CD4-positive, alpha-beta T cell (primary cell): ENCODE results near the gene SOWAHA. TPM values are rescaled to one million over a fixed set of nuclear protein-coding genes. Genes with fewer than 3 reads are reported as not detected.

Experiments
- ATAC-seq: fragments of 200-7000 bp; cut with Tn5 transposase; one replicate; pipeline ENCODE4 v1.10.0; 2022; ENCODE audit warnings: mild to moderate bottlenecking; ENCODE audit not compliant: poor library complexity
- CTCF ChIA-PET: fragments of 350-600 bp; sonication (Branson Sonifier 250); formaldehyde crosslinking; loops from one replicate; lab custom pipeline; 2021; ENCODE audit warnings: antibody characterized with exemption, inconsistent platforms; lab: Charles Lee
- POLR2A ChIA-PET: fragments of 350-600 bp; sonication (Branson Sonifier 250); formaldehyde crosslinking; loops from one replicate; lab custom pipeline; 2021; ENCODE audit warnings: antibody characterized with exemption, inconsistent platforms; lab: Charles Lee
- DNase-seq, 14 experiments: peaks; one replicate each; pipeline ENCODE4 v3.0.0-alpha.2; 2013 to 2020; ENCODE audit warnings: mixed read lengths in 2 of 14
- H3K27ac ChIP-seq, 2 donors: one replicate each; pipeline versions ENCODE4 v1.5.1 to v1.7.0; 2013; ENCODE audit warnings: low read length in 2 of 2, low read depth in 1 of 2, mild to moderate bottlenecking in 1 of 2
- H3K27me3 ChIP-seq, 2 experiments: 1 replicate in 1 of 2; 2 replicates in 1 of 2; pipeline versions ENCODE4 v1.6.1 to v1.7.0; 2013; ENCODE audit warnings: low read length in 2 of 2, control low read depth in 1 of 2, mild to moderate bottlenecking in 1 of 2, moderate library complexity in 1 of 2; ENCODE audit not compliant: insufficient read depth in 2 of 2, control insufficient read depth in 1 of 2
- H3K36me3 ChIP-seq: one replicate; pipeline ENCODE4 v1.6.1; 2013; ENCODE audit warnings: low read length, control low read depth; ENCODE audit not compliant: insufficient read depth
- H3K4me1 ChIP-seq: one replicate; pipeline ENCODE4 v1.6.1; 2013; ENCODE audit warnings: low read length, control low read depth; ENCODE audit not compliant: insufficient read depth
- H3K4me3 ChIP-seq: one replicate; pipeline ENCODE4 v1.5.1; 2013; ENCODE audit warnings: mild to moderate bottlenecking, low read length, moderate library complexity
- H3K9me3 ChIP-seq, 2 experiments: 1 replicate in 1 of 2; 2 replicates in 1 of 2; pipeline versions ENCODE4 v1.6.1 to v1.7.0; 2013; ENCODE audit warnings: low read length in 2 of 2, mild to moderate bottlenecking in 2 of 2, control low read depth in 1 of 2, moderate library complexity in 1 of 2; ENCODE audit not compliant: control insufficient read depth in 1 of 2, insufficient read depth in 1 of 2
- H3K27ac Mint-ChIP-seq: one replicate; pipeline ENCODE4 v1.8.0; 2020; ENCODE audit warnings: mixed read lengths
- H3K27me3 Mint-ChIP-seq: one replicate; pipeline ENCODE4 v1.8.0; 2021; ENCODE audit warnings: mixed read lengths
- H3K36me3 Mint-ChIP-seq: one replicate; pipeline ENCODE4 v1.8.0; 2021; ENCODE audit warnings: low read depth, mixed read lengths
- H3K4me1 Mint-ChIP-seq: one replicate; pipeline ENCODE4 v1.8.0; 2021; ENCODE audit warnings: low read depth, mixed read lengths
- H3K4me3 Mint-ChIP-seq: one replicate; pipeline ENCODE4 v1.8.0; 2020; ENCODE audit warnings: mild to moderate bottlenecking, mixed read lengths
- H3K9me3 Mint-ChIP-seq: one replicate; pipeline ENCODE4 v1.8.0; 2020; ENCODE audit warnings: mixed read lengths
- intact Hi-C, 2 experiments: fragments of 100-400 bp; cut with DNase I in 1 of 2; cut with micrococcal nuclease in 1 of 2; formaldehyde crosslinking; loops; one replicate each; pipeline versions ENCODE4 v1.15.1 to v1.9.0; 2023 to 2025; cut with DNase I, micrococcal nuclease
- polyA plus RNA-seq, 2 donors: library from polyadenylated mRNA; unstranded; fragments of 120-200 nt; gene quantifications; one replicate each; pipeline ENCODE4 v1.2.1, GENCODE V29; 2013
- total RNA-seq, 174 experiments: library from RNA in 2 of 174; stranded (reverse) in 2 of 174; gene quantifications; one replicate each; pipeline ENCODE4 v1.2.3 and lab custom pipeline; 2021 to 2026
- TF ChIP-seq, protein P1 (sequence below): fragments of 200-600 bp; IDR thresholded peaks from one replicate; pipeline ENCODE4 v1.8.0; 2022; ENCODE audit warnings: antibody characterized with exemption, mild to moderate bottlenecking

SOWAHA gene
- total RNA-seq: not detected
- not detected for polyA plus RNA-seq (2013, experiment 1 of 2)
- polyA plus RNA-seq (2013, experiment 2 of 2): 0.01 TPM
- total RNA-seq (lab: John Stamatoyannopoulos, UW): 0 to 0.23 (median 0) reads per million in 172 experiments

DNA sequence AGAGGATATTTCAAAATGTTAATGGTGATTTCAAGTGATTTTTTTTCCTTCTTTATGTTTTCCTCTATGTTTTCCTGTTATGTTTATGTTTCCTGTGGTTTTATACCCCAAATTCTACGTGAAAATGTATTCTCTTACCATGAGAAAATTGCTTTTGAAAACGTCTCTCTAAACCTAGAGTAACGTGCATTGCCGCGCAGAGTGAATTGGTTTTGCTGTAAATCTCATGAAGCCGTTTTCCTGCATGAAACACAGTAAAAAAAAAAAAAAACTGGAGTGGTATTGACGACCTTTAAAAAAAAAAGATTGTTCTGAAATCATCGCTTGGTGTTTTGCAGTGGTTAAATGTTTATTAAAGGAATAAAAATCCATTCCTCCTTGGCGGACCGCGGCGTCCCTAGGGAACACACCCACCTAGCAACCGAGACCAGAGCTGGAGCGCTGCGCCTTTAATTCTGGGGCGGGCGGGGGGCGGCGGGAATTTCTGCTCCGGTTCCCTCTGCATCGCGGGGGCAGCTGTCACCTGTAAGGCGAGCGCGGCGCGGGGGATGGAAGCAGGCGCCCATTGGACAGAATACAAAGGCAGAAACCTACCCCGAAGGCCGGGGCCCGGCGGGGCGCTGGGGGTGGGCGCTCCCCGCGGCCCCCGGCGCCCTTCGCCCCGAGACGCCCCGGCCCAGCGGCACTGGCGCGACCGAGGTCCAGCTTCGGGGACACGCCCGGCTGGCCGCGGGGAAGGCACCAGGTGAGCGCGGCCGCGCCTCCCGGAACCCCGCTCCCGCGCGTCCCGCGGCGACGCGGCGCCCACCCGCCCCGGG, at the start of gene SOWAHA:
SOWAHA (plus strand) TSS at position 522 of the 818 bp plus-strand sequence. CDS start 320 bp downstream, outside the sequence.
- ChIA-PET CTCF (interaction anchor here (0.9 kb wide), 1 partner anchor 11 kb away, joined by 3 read pairs; no protein-coding TSS in a partner anchor), POLR2A (interaction anchor here (1.0 to 1.6 kb wide), 3 partner anchors 17 to 256 kb away, joined by 4 to 6 read pairs (median 5); partner anchors contain the start of genes KIF3A and RAD50)
- Histone ChIP-seq H3K36me3 (no peaks in the 10 kb centered on the region), H3K27ac (no peak within 1 kb of the TSS), H3K4me1 (peaks cover 16% of the 10 kb centered on the region), H3K9me3 (no peaks in the 10 kb centered on the region), H3K4me3 (peak within 1 kb of the TSS; percentile 26), H3K27me3 (peaks cover 23 to 47% of the 10 kb centered on the region in 2 experiments)
- Mint-ChIP-seq H3K4me3 (peak within 1 kb of the TSS; percentile 88), H3K27ac (no peak within 1 kb of the TSS), H3K36me3 (no peaks in the 10 kb centered on the region), H3K4me1 (peaks cover 16% of the 10 kb centered on the region), H3K27me3 (peaks cover 58% of the 10 kb centered on the region), H3K9me3 (no peaks in the 10 kb centered on the region)
- DNase-seq: peak in 2 of 14 experiments; percentile 31 to 32
- TF ChIP-seq, protein P1, sequence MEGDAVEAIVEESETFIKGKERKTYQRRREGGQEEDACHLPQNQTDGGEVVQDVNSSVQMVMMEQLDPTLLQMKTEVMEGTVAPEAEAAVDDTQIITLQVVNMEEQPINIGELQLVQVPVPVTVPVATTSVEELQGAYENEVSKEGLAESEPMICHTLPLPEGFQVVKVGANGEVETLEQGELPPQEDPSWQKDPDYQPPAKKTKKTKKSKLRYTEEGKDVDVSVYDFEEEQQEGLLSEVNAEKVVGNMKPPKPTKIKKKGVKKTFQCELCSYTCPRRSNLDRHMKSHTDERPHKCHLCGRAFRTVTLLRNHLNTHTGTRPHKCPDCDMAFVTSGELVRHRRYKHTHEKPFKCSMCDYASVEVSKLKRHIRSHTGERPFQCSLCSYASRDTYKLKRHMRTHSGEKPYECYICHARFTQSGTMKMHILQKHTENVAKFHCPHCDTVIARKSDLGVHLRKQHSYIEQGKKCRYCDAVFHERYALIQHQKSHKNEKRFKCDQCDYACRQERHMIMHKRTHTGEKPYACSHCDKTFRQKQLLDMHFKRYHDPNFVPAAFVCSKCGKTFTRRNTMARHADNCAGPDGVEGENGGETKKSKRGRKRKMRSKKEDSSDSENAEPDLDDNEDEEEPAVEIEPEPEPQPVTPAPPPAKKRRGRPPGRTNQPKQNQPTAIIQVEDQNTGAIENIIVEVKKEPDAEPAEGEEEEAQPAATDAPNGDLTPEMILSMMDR: no peak
- ATAC-seq: peak; percentile 42
- intact Hi-C loops: no loop called here

DNA sequence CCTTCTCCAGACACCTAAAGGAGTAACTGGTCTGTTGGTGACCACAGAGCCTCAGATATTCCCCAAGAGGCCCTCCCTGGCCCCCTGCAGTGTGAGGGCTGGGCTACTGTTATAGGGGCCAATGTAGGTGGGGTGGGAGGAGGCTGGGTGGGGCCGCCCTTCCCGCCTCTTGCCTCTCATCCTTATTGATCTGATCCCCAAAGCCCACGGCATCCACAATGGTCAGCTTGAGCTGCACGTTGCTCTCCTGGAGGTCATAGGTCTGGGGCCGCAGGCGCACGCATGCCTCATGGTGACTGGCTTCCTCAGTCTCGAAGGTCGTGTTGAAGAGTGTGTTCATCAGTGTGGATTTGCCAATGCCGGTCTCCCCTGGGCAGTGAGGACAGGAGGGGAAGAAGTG, 49.1 kb upstream of the SOWAHA start:
- ATAC-seq: no peak
- DNase-seq: no peak
- H3K9me3 ChIP-seq: no peaks in the 10 kb centered on the region
- POLR2A ChIA-PET: interaction anchor here (1.2 kb wide), 1 partner anchor 10 kb away, joined by 3 read pairs; no protein-coding TSS in a partner anchor
- Mint-ChIP-seq H3K4me1 (no peaks in the 10 kb centered on the region), H3K9me3 (no peaks in the 10 kb centered on the region), H3K4me3 (no peak overlapping the region), H3K36me3 (no peaks in the 10 kb centered on the region), H3K27me3 (no peaks in the 10 kb centered on the region), H3K27ac (no peak overlapping the region)
- TF ChIP-seq, protein P1: no peak
- no peaks in the 10 kb centered on the region for H3K4me1 ChIP-seq
- peaks cover 3% of the 10 kb centered on the region for H3K36me3 ChIP-seq
- no peak overlapping the region for H3K4me3 ChIP-seq
- CTCF ChIA-PET: no interaction called here
- no peak overlapping the region for H3K27ac ChIP-seq
- no peaks in the 10 kb centered on the region for H3K27me3 ChIP-seq
- intact Hi-C loops: no loop called here

DNA sequence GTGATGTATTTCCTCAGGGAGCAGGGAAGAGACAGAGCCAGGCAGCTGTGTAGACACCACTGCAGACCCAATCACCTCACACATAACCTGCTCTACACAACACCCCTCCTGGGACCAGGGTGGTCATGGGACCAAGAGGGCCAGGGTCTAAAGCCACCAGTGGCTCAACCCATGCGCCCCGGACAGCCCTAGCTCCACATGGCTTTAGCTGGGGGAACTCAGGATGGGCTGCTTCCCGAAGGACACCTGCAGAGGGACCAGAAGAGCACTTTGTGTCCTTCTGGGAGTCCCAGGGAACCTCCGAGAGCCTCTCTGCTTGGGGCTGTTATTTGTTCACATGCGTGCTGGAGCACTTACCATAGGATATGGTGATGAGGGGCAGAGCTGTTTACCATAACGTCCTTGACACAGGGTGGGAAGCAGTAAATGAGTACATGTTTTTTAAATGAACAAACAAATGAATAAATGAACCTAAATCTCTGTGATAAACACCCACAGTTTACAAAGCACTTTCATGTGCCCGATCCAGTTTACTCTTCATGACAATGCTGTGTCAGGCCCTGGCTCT, 48.3 kb upstream of the SOWAHA start:
- DNase-seq (no peak), ATAC-seq (no peak)
- H3K27me3 Mint-ChIP-seq: no peaks in the 10 kb centered on the region
- no peak overlapping the region for H3K4me3 Mint-ChIP-seq
- intact Hi-C loops: no loop called here
- H3K36me3 Mint-ChIP-seq: no peaks in the 10 kb centered on the region
- Histone ChIP-seq H3K27me3 (no peaks in the 10 kb centered on the region), H3K4me1 (no peaks in the 10 kb centered on the region), H3K36me3 (peaks cover 3% of the 10 kb centered on the region), H3K27ac (no peak overlapping the region), H3K9me3 (no peaks in the 10 kb centered on the region), H3K4me3 (no peak overlapping the region)
- ChIA-PET CTCF (no interaction called here), POLR2A (no interaction called here)
- H3K9me3 Mint-ChIP-seq: no peaks in the 10 kb centered on the region
- no peak overlapping the region for H3K27ac Mint-ChIP-seq
- TF ChIP-seq, protein P1: no peak
- H3K4me1 Mint-ChIP-seq: no peaks in the 10 kb centered on the region
